ENCODE measurements around the gene FAM219B.

The FAM219B gene

DNA sequence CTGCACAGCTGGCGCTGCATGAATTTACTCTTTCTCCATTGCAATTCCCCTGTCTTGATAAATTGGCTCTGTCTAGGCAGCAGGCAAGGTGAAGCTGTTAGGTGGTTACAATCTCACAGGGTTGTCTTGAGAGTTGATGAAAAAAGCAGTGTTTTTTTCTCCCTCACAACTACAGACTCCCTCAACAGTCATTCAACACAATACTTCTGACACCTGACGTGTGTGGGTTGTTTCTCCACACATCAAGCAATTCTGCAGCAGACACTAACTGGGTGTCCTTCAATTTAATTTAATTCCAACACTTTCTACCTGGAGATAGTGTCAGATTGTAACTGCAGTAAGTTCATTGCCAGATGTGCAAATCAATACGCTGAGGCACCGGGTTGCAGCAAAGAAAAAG, 28.4 kb downstream of the FAM219B start:
- TF ChIP-seq CTCF (IDR thresholded peaks at IDR 0.05) = no peak

GRCh38 chr15:74873756-74874424, 32.8 kb downstream of the FAM219B start:
- TF ChIP-seq CTCF (IDR thresholded peaks at IDR 0.05) = no peak

DNA sequence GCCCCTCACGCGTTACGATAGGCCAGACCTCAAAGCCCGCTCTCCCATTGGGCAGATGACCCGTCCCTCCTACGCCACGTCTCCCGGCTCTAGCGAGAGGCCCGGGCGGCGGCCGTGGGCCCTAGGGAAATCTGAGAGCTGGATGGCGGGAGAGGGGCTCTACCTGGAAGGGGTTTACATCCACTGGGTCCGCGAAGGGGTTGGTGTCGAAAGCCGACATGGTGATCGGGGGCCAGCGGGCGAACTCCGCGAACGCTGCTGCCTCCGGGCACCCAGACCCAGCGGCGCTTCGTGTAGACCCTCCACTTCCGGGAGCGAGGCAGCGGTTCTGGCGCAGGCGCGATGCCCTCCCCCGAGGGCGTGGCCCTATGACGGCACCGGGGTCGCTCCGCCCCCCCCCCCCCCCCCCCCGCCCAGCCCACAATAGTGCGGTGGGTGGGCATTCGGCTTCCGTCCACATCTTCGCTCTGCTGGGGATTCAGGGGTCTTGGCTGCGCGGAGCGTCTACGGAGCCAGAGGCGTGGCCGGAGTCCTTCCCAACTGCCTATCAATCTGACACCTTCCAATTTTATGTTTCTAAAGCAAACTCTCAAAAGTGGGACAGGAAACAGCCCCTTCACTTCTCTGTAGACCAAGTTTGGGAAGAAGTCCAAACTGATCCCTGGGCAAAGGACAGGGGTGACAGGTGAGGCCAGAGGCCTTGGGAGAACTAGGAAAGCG, 33.5 kb downstream of the FAM219B start, which contains the start of gene SCAMP2:
Gene SCAMP2 (minus strand): TSS at position 330 of the 720 bp plus-strand sequence. CDS start 110 bp downstream, at position 220.
- no peak for TF ChIP-seq CTCF (IDR thresholded peaks at IDR 0.05)

GRCh38 chr15:74872702-74873035, 34.0 kb downstream of the FAM219B start:
- TF ChIP-seq CTCF (IDR thresholded peaks at IDR 0.05) = no peak

DNA sequence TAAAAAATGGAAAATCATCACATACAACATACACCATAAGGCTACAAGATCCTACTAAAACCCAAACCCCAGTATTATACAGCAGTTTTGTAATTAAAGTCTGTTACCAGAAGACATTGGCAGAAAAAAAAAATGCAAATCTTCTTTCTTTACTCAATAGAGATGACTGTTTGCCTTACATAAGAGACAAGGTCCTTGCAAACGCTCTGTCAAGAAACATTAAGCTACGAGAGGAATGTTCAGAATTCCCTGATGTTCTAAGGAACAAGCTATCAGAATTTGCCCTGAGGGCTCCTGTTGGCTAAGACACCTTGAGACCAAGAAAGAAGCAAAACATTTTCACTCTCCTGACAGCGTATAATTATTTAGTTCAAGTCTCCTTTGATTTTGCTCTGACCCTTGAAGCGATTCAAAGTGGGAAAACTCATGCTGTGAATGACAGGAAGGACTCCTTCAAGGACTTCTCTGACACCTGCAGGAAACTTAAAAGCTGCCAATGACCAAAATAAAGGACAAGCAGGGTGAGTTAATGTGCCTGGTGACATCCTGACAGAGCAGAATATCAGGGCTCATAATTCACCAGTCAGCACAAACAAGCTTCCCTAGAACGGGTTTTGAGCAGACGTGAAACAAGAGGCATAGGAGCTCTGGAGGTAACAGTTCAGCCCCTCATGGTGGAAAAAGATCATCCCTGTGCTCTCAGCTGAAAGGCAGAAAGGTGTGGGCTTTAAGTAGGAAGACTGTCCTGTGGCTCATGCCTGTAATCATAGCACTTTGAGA, 36.0 kb downstream of the FAM219B start:
- no peak for TF ChIP-seq CTCF (IDR thresholded peaks at IDR 0.05)

DNA sequence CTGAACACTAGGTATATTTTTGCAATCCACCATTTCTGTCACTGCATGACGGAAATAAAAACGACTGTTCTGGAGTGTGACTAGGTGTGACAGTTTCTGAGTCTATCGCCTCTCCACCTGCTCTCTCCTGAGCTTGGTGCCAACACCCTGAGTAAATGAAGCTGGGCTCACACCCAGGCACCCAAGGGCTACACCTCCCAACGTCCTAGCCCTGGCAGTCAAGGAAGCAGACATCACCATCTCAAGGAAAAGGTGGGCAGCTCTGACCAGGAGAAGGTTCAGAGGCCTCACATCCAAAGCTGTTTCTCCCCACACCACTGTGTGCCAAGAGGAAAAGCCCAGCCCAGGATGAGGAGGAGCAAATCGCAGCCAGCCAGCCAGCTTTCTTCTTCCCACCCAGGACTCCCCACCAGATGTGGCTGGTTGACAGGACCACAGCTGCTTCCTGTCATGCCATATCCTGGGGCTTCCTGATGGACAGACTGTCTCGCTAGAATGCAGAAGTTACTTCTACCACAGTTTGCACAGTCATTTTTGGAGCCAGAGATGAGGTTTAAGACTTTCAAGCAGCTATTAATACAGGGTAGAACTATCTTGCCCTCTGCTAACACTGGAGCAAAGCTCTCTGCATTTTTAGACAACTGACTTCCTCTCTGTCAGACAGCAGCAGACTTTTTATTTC, 36.8 kb downstream of the FAM219B start:
- no peak for TF ChIP-seq CTCF (IDR thresholded peaks at IDR 0.05)

- no peak for TF ChIP-seq CTCF (IDR thresholded peaks at IDR 0.05)
Measured at GRCh38 chr15:74869372-74869725, 37.3 kb downstream of the FAM219B start.
